PC-3 (cell line): ENCODE results near the gene E2F8.

Experiments used
- CTCF ChIP-seq: fragments of 300-600 bp; sonication (generic); conservative IDR thresholded peaks from 2 replicates; pipeline ENCODE4 v1.5.1; 2017; ENCODE audit warnings: antibody characterized with exemption, low read depth, mild to moderate bottlenecking, low read length
- EZH2 ChIP-seq: fragments of 300-600 bp; sonication (generic); IDR thresholded peaks from one replicate; pipeline ENCODE4 v1.6.1; 2017; ENCODE audit warnings: antibody characterized with exemption, mild to moderate bottlenecking, low read length; ENCODE audit not compliant: unreplicated experiment
- EZH2phosphoT487 ChIP-seq: fragments of 300-600 bp; sonication (generic); IDR thresholded peaks from 2 replicates; pipeline ENCODE4 v1.6.1; 2018; ENCODE audit warnings: mild to moderate bottlenecking, antibody characterized with exemption, low read length, borderline replicate concordance

DNA sequence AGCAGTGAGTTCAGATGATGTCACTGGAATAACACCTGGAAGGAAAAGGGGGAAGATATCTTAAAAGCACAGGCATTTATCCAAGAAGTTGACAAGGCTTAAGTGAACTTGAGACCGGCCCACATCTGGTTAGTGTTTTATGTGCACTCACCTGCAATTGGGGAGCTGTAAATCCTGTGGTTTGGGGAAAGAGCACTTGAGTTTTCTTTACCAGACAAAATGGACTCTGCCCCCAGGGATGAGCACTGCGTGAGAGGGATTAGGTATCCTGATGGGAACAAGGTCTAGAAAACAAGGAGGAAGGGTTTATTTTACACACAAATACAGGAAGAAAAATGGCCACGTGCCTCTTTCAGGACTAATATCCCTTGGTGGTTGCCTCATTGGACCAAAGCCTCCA is 15.2 kb downstream of the E2F8 start:
- TF ChIP-seq CTCF (no peak), EZH2phosphoT487 (no peak), EZH2 (no peak)
